Measurements from ENCODE around the gene TLR1.

Gene TLR1, protein sequence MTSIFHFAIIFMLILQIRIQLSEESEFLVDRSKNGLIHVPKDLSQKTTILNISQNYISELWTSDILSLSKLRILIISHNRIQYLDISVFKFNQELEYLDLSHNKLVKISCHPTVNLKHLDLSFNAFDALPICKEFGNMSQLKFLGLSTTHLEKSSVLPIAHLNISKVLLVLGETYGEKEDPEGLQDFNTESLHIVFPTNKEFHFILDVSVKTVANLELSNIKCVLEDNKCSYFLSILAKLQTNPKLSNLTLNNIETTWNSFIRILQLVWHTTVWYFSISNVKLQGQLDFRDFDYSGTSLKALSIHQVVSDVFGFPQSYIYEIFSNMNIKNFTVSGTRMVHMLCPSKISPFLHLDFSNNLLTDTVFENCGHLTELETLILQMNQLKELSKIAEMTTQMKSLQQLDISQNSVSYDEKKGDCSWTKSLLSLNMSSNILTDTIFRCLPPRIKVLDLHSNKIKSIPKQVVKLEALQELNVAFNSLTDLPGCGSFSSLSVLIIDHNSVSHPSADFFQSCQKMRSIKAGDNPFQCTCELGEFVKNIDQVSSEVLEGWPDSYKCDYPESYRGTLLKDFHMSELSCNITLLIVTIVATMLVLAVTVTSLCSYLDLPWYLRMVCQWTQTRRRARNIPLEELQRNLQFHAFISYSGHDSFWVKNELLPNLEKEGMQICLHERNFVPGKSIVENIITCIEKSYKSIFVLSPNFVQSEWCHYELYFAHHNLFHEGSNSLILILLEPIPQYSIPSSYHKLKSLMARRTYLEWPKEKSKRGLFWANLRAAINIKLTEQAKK
- long read RNA-seq, result 0 reads

DNA sequence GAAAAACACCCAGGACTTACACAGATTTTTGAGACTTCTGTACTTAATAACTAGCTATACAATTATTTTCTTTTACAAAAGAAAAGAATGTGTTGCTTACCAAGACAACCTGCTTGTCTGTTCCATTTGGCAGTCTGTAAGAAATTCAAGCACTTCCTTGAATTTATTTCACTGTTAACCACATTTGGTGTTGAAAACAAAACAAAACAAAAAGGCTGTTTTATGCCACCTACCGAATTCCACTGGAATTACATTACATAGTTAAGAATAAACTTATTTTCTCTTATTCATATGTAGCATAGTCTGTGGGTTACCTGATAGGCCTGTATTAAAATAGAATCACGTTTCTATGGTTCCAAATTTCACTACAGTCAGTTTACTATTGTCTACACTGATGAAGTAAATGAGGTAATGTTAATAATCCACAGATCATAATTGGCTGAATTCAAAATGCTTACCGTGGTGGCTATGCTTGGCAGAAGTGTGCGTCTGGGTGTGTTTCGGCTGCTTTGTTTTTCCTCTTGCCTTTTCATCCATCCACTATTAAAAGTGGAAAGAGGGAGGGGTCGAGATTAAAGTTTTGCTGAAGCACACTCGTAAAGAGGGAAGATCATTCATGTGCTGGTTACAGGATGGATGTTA, at the start of gene TLR1:
TLR1 (minus strand) TSS at position 138 of the 642 bp plus-strand sequence. CDS start 5,960 bp downstream, outside the sequence.
- peak within 1 kb of the TSS; percentile 77 for H3K27ac ChIP-seq (replicated peaks)
- peak within 1 kb of the TSS; percentile 43 for H3K4me3 ChIP-seq (replicated peaks; ENCODE audit: insufficient read depth, low read length)
- TF ChIP-seq GABPA (IDR thresholded peaks at IDR 0.05; ENCODE audit: low read depth) (no peak; the same call in 1 of the 2 replicates), SPI1 (IDR thresholded peaks at IDR 0.05; ENCODE audit: borderline replicate concordance, low read depth) (peak; percentile 72), POLR2AphosphoS5 (IDR thresholded peaks at IDR 0.05; ENCODE audit: low read depth) (no peak)
- TF ChIP-seq, protein P1, sequence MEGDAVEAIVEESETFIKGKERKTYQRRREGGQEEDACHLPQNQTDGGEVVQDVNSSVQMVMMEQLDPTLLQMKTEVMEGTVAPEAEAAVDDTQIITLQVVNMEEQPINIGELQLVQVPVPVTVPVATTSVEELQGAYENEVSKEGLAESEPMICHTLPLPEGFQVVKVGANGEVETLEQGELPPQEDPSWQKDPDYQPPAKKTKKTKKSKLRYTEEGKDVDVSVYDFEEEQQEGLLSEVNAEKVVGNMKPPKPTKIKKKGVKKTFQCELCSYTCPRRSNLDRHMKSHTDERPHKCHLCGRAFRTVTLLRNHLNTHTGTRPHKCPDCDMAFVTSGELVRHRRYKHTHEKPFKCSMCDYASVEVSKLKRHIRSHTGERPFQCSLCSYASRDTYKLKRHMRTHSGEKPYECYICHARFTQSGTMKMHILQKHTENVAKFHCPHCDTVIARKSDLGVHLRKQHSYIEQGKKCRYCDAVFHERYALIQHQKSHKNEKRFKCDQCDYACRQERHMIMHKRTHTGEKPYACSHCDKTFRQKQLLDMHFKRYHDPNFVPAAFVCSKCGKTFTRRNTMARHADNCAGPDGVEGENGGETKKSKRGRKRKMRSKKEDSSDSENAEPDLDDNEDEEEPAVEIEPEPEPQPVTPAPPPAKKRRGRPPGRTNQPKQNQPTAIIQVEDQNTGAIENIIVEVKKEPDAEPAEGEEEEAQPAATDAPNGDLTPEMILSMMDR (IDR thresholded peaks at IDR 0.05; ENCODE audit: insufficient read depth, low read length), result peak; percentile 35
- TF ChIP-seq, protein P2, sequence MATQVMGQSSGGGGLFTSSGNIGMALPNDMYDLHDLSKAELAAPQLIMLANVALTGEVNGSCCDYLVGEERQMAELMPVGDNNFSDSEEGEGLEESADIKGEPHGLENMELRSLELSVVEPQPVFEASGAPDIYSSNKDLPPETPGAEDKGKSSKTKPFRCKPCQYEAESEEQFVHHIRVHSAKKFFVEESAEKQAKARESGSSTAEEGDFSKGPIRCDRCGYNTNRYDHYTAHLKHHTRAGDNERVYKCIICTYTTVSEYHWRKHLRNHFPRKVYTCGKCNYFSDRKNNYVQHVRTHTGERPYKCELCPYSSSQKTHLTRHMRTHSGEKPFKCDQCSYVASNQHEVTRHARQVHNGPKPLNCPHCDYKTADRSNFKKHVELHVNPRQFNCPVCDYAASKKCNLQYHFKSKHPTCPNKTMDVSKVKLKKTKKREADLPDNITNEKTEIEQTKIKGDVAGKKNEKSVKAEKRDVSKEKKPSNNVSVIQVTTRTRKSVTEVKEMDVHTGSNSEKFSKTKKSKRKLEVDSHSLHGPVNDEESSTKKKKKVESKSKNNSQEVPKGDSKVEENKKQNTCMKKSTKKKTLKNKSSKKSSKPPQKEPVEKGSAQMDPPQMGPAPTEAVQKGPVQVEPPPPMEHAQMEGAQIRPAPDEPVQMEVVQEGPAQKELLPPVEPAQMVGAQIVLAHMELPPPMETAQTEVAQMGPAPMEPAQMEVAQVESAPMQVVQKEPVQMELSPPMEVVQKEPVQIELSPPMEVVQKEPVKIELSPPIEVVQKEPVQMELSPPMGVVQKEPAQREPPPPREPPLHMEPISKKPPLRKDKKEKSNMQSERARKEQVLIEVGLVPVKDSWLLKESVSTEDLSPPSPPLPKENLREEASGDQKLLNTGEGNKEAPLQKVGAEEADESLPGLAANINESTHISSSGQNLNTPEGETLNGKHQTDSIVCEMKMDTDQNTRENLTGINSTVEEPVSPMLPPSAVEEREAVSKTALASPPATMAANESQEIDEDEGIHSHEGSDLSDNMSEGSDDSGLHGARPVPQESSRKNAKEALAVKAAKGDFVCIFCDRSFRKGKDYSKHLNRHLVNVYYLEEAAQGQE (IDR thresholded peaks at IDR 0.05; ENCODE audit: insufficient replicate concordance, low read depth), result no peak
- peak; percentile 38 to 54 for DNase-seq (ENCODE audit: low read depth in 1 of 2, low spot score in 1 of 2)
- no peaks in the 10 kb centered on the region for H3K27me3 ChIP-seq (ENCODE audit: insufficient read depth, poor library complexity, severe bottlenecking)

DNA sequence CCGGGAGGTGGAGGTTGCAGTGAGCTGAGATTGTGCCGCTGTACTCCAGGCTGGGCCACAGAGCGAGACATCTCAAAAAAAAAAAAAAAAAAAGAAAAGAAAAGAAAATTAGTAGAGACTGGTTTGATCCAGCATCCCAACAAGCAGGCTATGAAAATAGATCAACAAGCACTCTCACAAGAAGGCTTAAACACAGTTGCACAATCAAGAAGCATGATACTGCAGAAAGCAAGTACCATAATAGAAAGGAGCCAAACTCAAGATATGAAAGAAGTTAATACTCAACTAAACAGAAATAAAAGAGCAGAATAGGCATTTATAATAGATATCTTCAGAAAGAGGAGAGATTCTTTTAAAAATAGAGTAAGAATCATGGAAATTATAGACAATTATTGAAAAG, 41.4 kb upstream of the TLR1 start:
- H3K27me3 ChIP-seq (ENCODE audit: insufficient read depth, poor library complexity, severe bottlenecking), result no peaks in the 10 kb centered on the region
- no peak for DNase-seq (ENCODE audit: low read depth in 1 of 2, low spot score in 1 of 2)
- no peak overlapping the region for H3K4me3 ChIP-seq (replicated peaks; ENCODE audit: insufficient read depth, low read length)
- no peak overlapping the region for H3K27ac ChIP-seq (replicated peaks)
- TF ChIP-seq, protein P2 (IDR thresholded peaks at IDR 0.05; ENCODE audit: insufficient replicate concordance, low read depth), result no peak
- TF ChIP-seq GABPA (IDR thresholded peaks at IDR 0.05; ENCODE audit: low read depth), result no peak
- TF ChIP-seq POLR2AphosphoS5 (IDR thresholded peaks at IDR 0.05; ENCODE audit: low read depth), result no peak
- TF ChIP-seq, protein P1 (IDR thresholded peaks at IDR 0.05; ENCODE audit: insufficient read depth, low read length), result no peak
- TF ChIP-seq SPI1 (IDR thresholded peaks at IDR 0.05; ENCODE audit: borderline replicate concordance, low read depth), result no peak

DNA sequence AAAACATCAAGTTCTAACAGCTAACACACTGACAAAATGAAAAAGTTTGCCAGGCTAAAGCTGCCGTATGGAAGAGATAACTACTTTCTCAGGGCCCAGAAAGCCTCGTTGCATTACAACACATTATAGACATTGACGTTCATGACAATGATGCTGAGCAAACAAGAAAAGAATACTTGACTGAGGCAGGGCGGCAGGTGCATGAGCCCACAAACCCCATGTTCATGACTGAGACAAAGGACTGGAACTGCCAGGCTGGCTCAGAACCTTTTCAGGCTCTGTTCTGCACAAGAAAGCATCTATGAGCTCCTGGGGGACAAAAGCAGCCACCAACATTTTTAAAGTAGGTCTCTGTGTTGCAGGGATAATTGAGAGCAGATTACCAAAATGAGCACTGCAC, 38.4 kb upstream of the TLR1 start:
- Histone ChIP-seq H3K4me3 (replicated peaks; ENCODE audit: insufficient read depth, low read length) (no peak overlapping the region), H3K27me3 (ENCODE audit: insufficient read depth, poor library complexity, severe bottlenecking) (no peaks in the 10 kb centered on the region), H3K27ac (replicated peaks) (no peak overlapping the region)
- no peak for DNase-seq (ENCODE audit: low read depth in 1 of 2, low spot score in 1 of 2)
- TF ChIP-seq SPI1 (IDR thresholded peaks at IDR 0.05; ENCODE audit: borderline replicate concordance, low read depth) (no peak), GABPA (IDR thresholded peaks at IDR 0.05; ENCODE audit: low read depth) (no peak), POLR2AphosphoS5 (IDR thresholded peaks at IDR 0.05; ENCODE audit: low read depth) (no peak)
- TF ChIP-seq, protein P2 (IDR thresholded peaks at IDR 0.05; ENCODE audit: insufficient replicate concordance, low read depth), result no peak
- TF ChIP-seq, protein P1 (IDR thresholded peaks at IDR 0.05; ENCODE audit: insufficient read depth, low read length), result no peak
